GM12891 (cell line): Measurements from ENCODE around the gene LRCH1.

Source experiments
- POLR2A ChIP-seq: IDR thresholded peaks from 2 replicates; pipeline ENCODE4 v1.6.1; 2011; ENCODE audit warnings: low read depth, low read length, control low read depth
- POLR2AphosphoS5 ChIP-seq: IDR thresholded peaks from 2 replicates; pipeline ENCODE4 v1.6.1; 2011; ENCODE audit warnings: low read depth, low read length, control low read depth
- POU2F2 ChIP-seq: IDR thresholded peaks from 2 replicates; pipeline ENCODE4 v1.6.1; 2011; ENCODE audit warnings: low read depth, mild to moderate bottlenecking, control low read depth, low read length, moderate library complexity
- SPI1 ChIP-seq: IDR thresholded peaks from 2 replicates; pipeline ENCODE4 v1.6.1; 2011; ENCODE audit warnings: low read depth, low read length, control low read depth
- TAF1 ChIP-seq: IDR thresholded peaks from 2 replicates; pipeline ENCODE4 v1.6.1; 2011; ENCODE audit warnings: low read depth, low read length, control low read depth

DNA sequence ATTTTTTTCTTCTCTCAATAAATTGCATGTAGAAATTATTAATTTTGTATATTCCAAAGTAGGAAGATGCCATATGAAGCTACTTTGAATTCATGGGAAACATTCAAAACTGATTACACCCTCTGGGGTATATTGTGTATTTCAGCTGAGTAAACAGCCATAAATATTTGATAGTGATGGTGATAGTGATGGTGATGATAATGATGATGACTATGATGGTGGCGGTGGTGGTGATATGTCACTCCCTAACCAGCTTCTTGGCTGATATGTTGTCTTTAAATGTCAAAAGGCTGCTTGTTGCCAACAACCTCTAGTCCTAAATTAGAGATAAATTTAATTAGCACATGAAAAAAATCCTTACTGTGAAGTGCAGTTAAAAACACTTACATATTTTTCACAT lies 102.0 kb downstream of the LRCH1 start:
- TF ChIP-seq POLR2A (no peak), POLR2AphosphoS5 (no peak), TAF1 (no peak), SPI1 (no peak), POU2F2 (no peak)
